Measurements from ENCODE around the gene H6PD.

- TF ChIP-seq CTCF (IDR thresholded peaks at IDR 0.05; ENCODE audit: low read depth, low read length), result no peak
- TF ChIP-seq EZH2phosphoT487 (IDR thresholded peaks at IDR 0.05; ENCODE audit: low read depth), result no peak
Measured at GRCh38 chr1:9193233-9193625, 41.3 kb upstream of the H6PD start.
